ENCODE data around the gene ICAM5. TPM values are rescaled to one million over a fixed set of nuclear protein-coding genes. Genes with fewer than 3 reads are reported as not detected.

ICAM5 gene
- total RNA-seq, 4 donors from 2014 or later = 0.12 to 1.6 (median 1.3) TPM; not detected in 1

GRCh38 chr19:10260141-10260584 lies 29.6 kb upstream of the ICAM5 start:
- peaks cover 12 to 43% (median 28%) of the 10 kb centered on the region in 3 donors for H3K36me3 ChIP-seq
- TF ChIP-seq CTCF (IDR thresholded peaks at IDR 0.05) = no peak
- TF ChIP-seq POLR2A (IDR thresholded peaks at IDR 0.05) = no peak
- no peaks in the 10 kb centered on the region for H3K9me3 ChIP-seq
- DNase-seq = no peak
- intact Hi-C loops (cut with DNase I) = no loop called here
- no peaks in the 10 kb centered on the region for H3K27me3 ChIP-seq
- peaks cover 3 to 19% (median 13%) of the 10 kb centered on the region in 3 donors for H3K4me1 ChIP-seq
- no peak overlapping the region for H3K27ac ChIP-seq
- WGBS, 2 donors = 24 to 51% methylated on average over 7 of the region's 8 CpGs
- H3K4me3 ChIP-seq = no peak overlapping the region

DNA sequence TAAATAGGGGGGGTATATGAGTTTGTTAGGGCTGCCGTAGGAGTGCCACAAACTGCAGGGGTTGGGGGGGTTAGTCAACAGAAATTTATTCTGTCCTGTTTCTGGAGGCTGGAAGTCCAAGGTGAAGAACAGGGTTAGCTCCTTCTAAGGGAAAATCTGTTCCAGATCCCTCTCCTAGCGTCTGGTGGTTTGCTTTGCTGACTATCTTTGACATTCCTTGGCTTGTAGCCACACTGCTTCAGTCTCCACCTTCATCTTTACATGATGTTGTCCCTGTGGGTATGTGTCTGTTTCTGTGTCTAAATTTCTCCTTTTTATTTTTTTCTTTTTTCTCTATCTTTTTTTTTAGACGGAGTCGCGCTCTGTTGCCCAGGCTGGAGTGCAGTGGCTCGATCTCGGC lies 27.0 kb upstream of the ICAM5 start:
- H3K4me1 ChIP-seq = peaks cover 3 to 20% (median 13%) of the 10 kb centered on the region in 3 donors
- TF ChIP-seq CTCF (IDR thresholded peaks at IDR 0.05) = no peak
- TF ChIP-seq POLR2A (IDR thresholded peaks at IDR 0.05) = no peak
- no peaks in the 10 kb centered on the region for H3K9me3 ChIP-seq
- H3K4me3 ChIP-seq = no peak overlapping the region
- intact Hi-C loops (cut with DNase I) = no loop called here
- peaks cover 9 to 17% (median 10%) of the 10 kb centered on the region in 3 donors for H3K36me3 ChIP-seq
- no peak for DNase-seq
- H3K27me3 ChIP-seq = no peaks in the 10 kb centered on the region
- WGBS, 2 donors = 72 to 80% methylated on average over 5 to 7 of the region's 7 CpGs
- H3K27ac ChIP-seq = no peak overlapping the region

GRCh38 chr19:10266706-10267105 lies 23.0 kb upstream of the ICAM5 start:
- 86 to 87% methylated on average over 7 of the region's 7 CpGs for WGBS, 2 donors
- intact Hi-C loops (cut with DNase I) = no loop called here
- Histone ChIP-seq H3K9me3 (no peaks in the 10 kb centered on the region), H3K4me3 (no peak overlapping the region), H3K27me3 (peaks cover 0 to 18% (median 0%) of the 10 kb centered on the region in 4 donors), H3K4me1 (peaks cover 15 to 40% (median 21%) of the 10 kb centered on the region in 3 donors), H3K36me3 (no peaks in the 10 kb centered on the region), H3K27ac (no peak overlapping the region)
- TF ChIP-seq POLR2A (IDR thresholded peaks at IDR 0.05) (no peak), CTCF (IDR thresholded peaks at IDR 0.05) (no peak)
- no peak for DNase-seq

- peaks cover 0 to 18% (median 0%) of the 10 kb centered on the region in 4 donors for H3K27me3 ChIP-seq
- DNase-seq = no peak
- H3K27ac ChIP-seq = peak overlapping the region in 3 of 4 donors; percentile 49 to 89 (median 80)
- peaks cover 21 to 53% (median 21%) of the 10 kb centered on the region in 3 donors for H3K4me1 ChIP-seq
- H3K4me3 ChIP-seq = no peak overlapping the region
- 41 to 63% methylated on average over 3 to 5 of the region's 6 CpGs for WGBS, 2 donors
- H3K9me3 ChIP-seq = no peaks in the 10 kb centered on the region
- intact Hi-C loops (cut with DNase I) = loop anchor here (2.0 kb wide), 1 partner anchor 121 kb away; no protein-coding TSS in a partner anchor
- TF ChIP-seq CTCF (IDR thresholded peaks at IDR 0.05) = no peak
- no peak for TF ChIP-seq POLR2A (IDR thresholded peaks at IDR 0.05)
- H3K36me3 ChIP-seq = no peaks in the 10 kb centered on the region
Measured at GRCh38 chr19:10268071-10268470, 21.7 kb upstream of the ICAM5 start.

DNA sequence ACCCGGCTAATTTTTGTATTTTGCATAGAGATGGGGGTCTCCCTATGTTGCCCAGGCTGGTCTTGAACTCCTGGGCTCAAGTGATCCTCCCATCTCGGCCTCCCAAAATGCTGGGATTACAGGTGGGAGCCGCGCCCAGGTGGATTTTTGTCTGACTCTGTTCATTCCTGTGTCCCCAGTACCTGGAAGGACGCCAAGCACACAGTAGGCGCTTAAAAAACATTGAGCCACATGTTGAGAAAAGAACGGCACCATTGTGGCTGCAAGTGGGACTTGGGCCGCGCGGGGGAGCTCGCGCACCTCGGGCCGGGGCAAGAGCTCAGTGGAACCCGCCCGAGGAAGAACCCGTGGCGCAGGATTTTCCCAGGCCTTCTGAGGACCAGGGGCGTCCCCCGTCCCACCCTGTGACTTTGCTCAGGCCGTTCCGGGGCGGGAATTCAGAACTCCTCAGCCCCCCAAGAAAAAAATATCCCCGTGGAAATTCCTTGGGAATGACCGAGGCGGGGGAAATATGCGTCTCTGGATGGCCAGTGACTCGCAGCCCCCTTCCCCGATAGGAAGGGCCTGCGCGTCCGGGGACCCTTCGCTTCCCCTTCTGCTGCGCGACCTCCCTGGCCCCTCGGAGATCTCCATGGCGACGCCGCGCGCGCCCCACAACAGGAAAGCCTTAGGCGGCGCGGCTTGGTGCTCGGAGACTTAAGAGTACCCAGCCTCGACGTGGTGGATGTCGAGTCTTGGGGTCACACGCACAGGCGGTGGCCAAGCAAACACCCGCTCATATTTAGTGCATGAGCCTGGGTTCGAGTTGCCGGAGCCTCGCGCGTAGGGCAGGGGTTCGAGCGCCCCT lies 20.2 kb upstream of the ICAM5 start:
- TF ChIP-seq POLR2A (IDR thresholded peaks at IDR 0.05) (no peak), CTCF (IDR thresholded peaks at IDR 0.05) (peak; percentile 93 to 98 (median 96))
- peak; percentile 40 for DNase-seq
- peaks cover 0 to 18% (median 0%) of the 10 kb centered on the region in 4 donors for H3K27me3 ChIP-seq
- peak overlapping the region; percentile 76 to 93 (median 84) for H3K27ac ChIP-seq
- 0 to 3% methylated on average over 16 to 17 of the region's 59 CpGs for WGBS, 2 donors
- H3K4me3 ChIP-seq = peak overlapping the region; percentile 27 to 67 (median 48)
- peaks cover 0 to 4% (median 0%) of the 10 kb centered on the region in 3 donors for H3K36me3 ChIP-seq
- intact Hi-C loops (cut with DNase I) = loop anchor here (2.0 kb wide), 1 partner anchor 119 kb away; no protein-coding TSS in a partner anchor
- no peaks in the 10 kb centered on the region for H3K9me3 ChIP-seq
- H3K4me1 ChIP-seq = peaks cover 21 to 61% (median 21%) of the 10 kb centered on the region in 3 donors

All from esophagus squamous epithelium (tissue), 5 donors.